Measurements from ENCODE around the gene NCK2.

GRCh38 chr2:105796131-105796638 lies 51.5 kb downstream of the NCK2 start:
- TF ChIP-seq CTCF (IDR thresholded peaks at IDR 0.05) (no peak), POLR2A (IDR thresholded peaks at IDR 0.05) (no peak)
